Duodenal mucosa (tissue), 2 donors: Measurements from ENCODE around the gene IFITM2.
"Not testable (repeated sequence)": the region's sequence is repeated elsewhere in the genome, so short reads cannot be mapped to it uniquely, and the experiment has no call there.

Source experiments
- H3K27ac ChIP-seq: one replicate; pipeline ENCODE4 v1.7.0; 2013; ENCODE audit warnings: low read depth, low read length
- H3K27me3 ChIP-seq, 2 donors: one replicate each; pipeline ENCODE4 v1.7.0; 2013; ENCODE audit warnings: low read length in 2 of 2, control low read depth in 1 of 2; ENCODE audit not compliant: insufficient read depth in 2 of 2, control insufficient read depth in 1 of 2
- H3K36me3 ChIP-seq, 2 donors: one replicate each; pipeline ENCODE4 v1.7.0; 2013; ENCODE audit warnings: low read length in 2 of 2, control low read depth in 1 of 2; ENCODE audit not compliant: insufficient read depth in 2 of 2, control insufficient read depth in 1 of 2
- H3K4me1 ChIP-seq, 2 donors: one replicate each; pipeline ENCODE4 v1.7.0; 2013; ENCODE audit warnings: low read length in 2 of 2, control low read depth in 1 of 2; ENCODE audit not compliant: insufficient read depth in 2 of 2, control insufficient read depth in 1 of 2
- H3K4me3 ChIP-seq, 2 donors: one replicate each; pipeline ENCODE4 v1.7.0; 2013; ENCODE audit warnings: low read length in 2 of 2, low read depth in 1 of 2
- H3K9ac ChIP-seq, 2 donors: one replicate each; pipeline ENCODE4 v1.7.0; 2013; ENCODE audit warnings: low read length in 2 of 2, low read depth in 1 of 2
- H3K9me3 ChIP-seq, 2 donors: one replicate each; pipeline ENCODE4 v1.7.0; 2013; ENCODE audit warnings: low read length in 2 of 2, control low read depth in 1 of 2; ENCODE audit not compliant: control insufficient read depth in 1 of 2

IFITM2 gene

GRCh38 chr11:303363-303762 lies 4.3 kb upstream of the IFITM2 start:
- no peaks in the 10 kb centered on the region for H3K36me3 ChIP-seq
- H3K27ac ChIP-seq, result no peak overlapping the region
- no peak overlapping the region for H3K9ac ChIP-seq
- H3K4me3 ChIP-seq, result no peak overlapping the region
- no peaks in the 10 kb centered on the region for H3K9me3 ChIP-seq
- peaks cover 9 to 10% of the 10 kb centered on the region in 2 donors for H3K27me3 ChIP-seq
- peaks cover 3 to 15% of the 10 kb centered on the region in 2 donors for H3K4me1 ChIP-seq

GRCh38 chr11:304061-304506 lies 3.5 kb upstream of the IFITM2 start:
- Histone ChIP-seq H3K27me3 (peaks cover 9 to 10% of the 10 kb centered on the region in 2 donors), H3K27ac (no peak overlapping the region), H3K4me1 (peaks cover 3 to 15% of the 10 kb centered on the region in 2 donors), H3K36me3 (no peaks in the 10 kb centered on the region), H3K9me3 (no peaks in the 10 kb centered on the region), H3K9ac (no peak overlapping the region), H3K4me3 (no peak overlapping the region)

- Histone ChIP-seq H3K9ac (no peak overlapping the region), H3K27me3 (peaks cover 3 to 5% of the 10 kb centered on the region in 2 donors), H3K4me1 (peaks cover 3 to 22% of the 10 kb centered on the region in 2 donors), H3K36me3 (no peaks in the 10 kb centered on the region), H3K9me3 (no peaks in the 10 kb centered on the region), H3K4me3 (no peak overlapping the region), H3K27ac (no peak overlapping the region)
Measured at GRCh38 chr11:304915-305843, 2.4 kb upstream of the IFITM2 start.

GRCh38 chr11:305844-306211 lies 1.8 kb upstream of the IFITM2 start:
- Histone ChIP-seq H3K36me3 (no peaks in the 10 kb centered on the region), H3K4me1 (peaks cover 0 to 18% of the 10 kb centered on the region in 2 donors), H3K4me3 (no peak overlapping the region), H3K9ac (no peak overlapping the region), H3K27ac (no peak overlapping the region), H3K9me3 (no peaks in the 10 kb centered on the region), H3K27me3 (no peaks in the 10 kb centered on the region)

GRCh38 chr11:306645-307371 lies 808 bp upstream of the IFITM2 start:
- no peaks in the 10 kb centered on the region for H3K27me3 ChIP-seq
- H3K4me1 ChIP-seq, result peaks cover 1 to 20% of the 10 kb centered on the region in 2 donors
- no peaks in the 10 kb centered on the region for H3K36me3 ChIP-seq
- H3K9me3 ChIP-seq, result no peaks in the 10 kb centered on the region
- H3K4me3 ChIP-seq, result no peak overlapping the region
- peak overlapping the region; percentile 50 for H3K27ac ChIP-seq
- no peak overlapping the region for H3K9ac ChIP-seq

- Histone ChIP-seq H3K9ac (peak overlapping the region; percentile 41 to 55), H3K4me1 (peaks cover 19 to 42% of the 10 kb centered on the region in 2 donors)
Measured at GRCh38 chr11:308740-309665, 1.4 kb downstream of the IFITM2 start.

GRCh38 chr11:309979-310572 lies 2.5 kb downstream of the IFITM2 start:
- Histone ChIP-seq H3K9ac (peak overlapping the region in 1 of 2 donors; percentile 54), H3K27ac (peak overlapping the region; percentile 13), H3K4me1 (peaks cover 22 to 51% of the 10 kb centered on the region in 2 donors), H3K4me3 (peak overlapping the region; percentile 12 to 65)
- H3K9me3 ChIP-seq, H3K36me3 ChIP-seq, H3K27me3 ChIP-seq: not testable (repeated sequence)

More at GRCh38 chr11:308740-309665, 1.4 kb downstream of the IFITM2 start:
- H3K4me3 ChIP-seq, result peak overlapping the region; percentile 57 to 65
- H3K9me3 ChIP-seq, H3K36me3 ChIP-seq, H3K27me3 ChIP-seq: not testable (repeated sequence)
- peak overlapping the region; percentile 65 for H3K27ac ChIP-seq

GRCh38 chr11:311013-311748 lies 3.6 kb downstream of the IFITM2 start:
- H3K4me3 ChIP-seq, H3K9me3 ChIP-seq, H3K9ac ChIP-seq, H3K27me3 ChIP-seq, H3K36me3 ChIP-seq, H3K27ac ChIP-seq: not testable (repeated sequence)
- peaks cover 25 to 61% of the 10 kb centered on the region in 2 donors for H3K4me1 ChIP-seq
